CD4-positive, alpha-beta T cell (primary cell): ENCODE measurements around the gene STIP1. TPM values are rescaled to one million over a fixed set of nuclear protein-coding genes. Genes with fewer than 3 reads are reported as not detected.

Experiments used
- ATAC-seq: fragments of 200-7000 bp; cut with Tn5 transposase; one replicate; pipeline ENCODE4 v1.10.0; 2022; ENCODE audit warnings: mild to moderate bottlenecking; ENCODE audit not compliant: poor library complexity
- CTCF ChIA-PET: fragments of 350-600 bp; sonication (Branson Sonifier 250); formaldehyde crosslinking; loops from one replicate; lab custom pipeline; 2021; ENCODE audit warnings: antibody characterized with exemption, inconsistent platforms; lab: Charles Lee
- POLR2A ChIA-PET: fragments of 350-600 bp; sonication (Branson Sonifier 250); formaldehyde crosslinking; loops from one replicate; lab custom pipeline; 2021; ENCODE audit warnings: antibody characterized with exemption, inconsistent platforms; lab: Charles Lee
- DNase-seq, 14 experiments: peaks; one replicate each; pipeline ENCODE4 v3.0.0-alpha.2; 2013 to 2020; ENCODE audit warnings: mixed read lengths in 2 of 14
- H3K27ac ChIP-seq, 2 donors: one replicate each; pipeline versions ENCODE4 v1.5.1 to v1.7.0; 2013; ENCODE audit warnings: low read length in 2 of 2, low read depth in 1 of 2, mild to moderate bottlenecking in 1 of 2
- H3K27me3 ChIP-seq, 2 experiments: 1 replicate in 1 of 2; 2 replicates in 1 of 2; pipeline versions ENCODE4 v1.6.1 to v1.7.0; 2013; ENCODE audit warnings: low read length in 2 of 2, control low read depth in 1 of 2, mild to moderate bottlenecking in 1 of 2, moderate library complexity in 1 of 2; ENCODE audit not compliant: insufficient read depth in 2 of 2, control insufficient read depth in 1 of 2
- H3K36me3 ChIP-seq: one replicate; pipeline ENCODE4 v1.6.1; 2013; ENCODE audit warnings: low read length, control low read depth; ENCODE audit not compliant: insufficient read depth
- H3K4me1 ChIP-seq: one replicate; pipeline ENCODE4 v1.6.1; 2013; ENCODE audit warnings: low read length, control low read depth; ENCODE audit not compliant: insufficient read depth
- H3K4me3 ChIP-seq: one replicate; pipeline ENCODE4 v1.5.1; 2013; ENCODE audit warnings: mild to moderate bottlenecking, low read length, moderate library complexity
- H3K9me3 ChIP-seq, 2 experiments: 1 replicate in 1 of 2; 2 replicates in 1 of 2; pipeline versions ENCODE4 v1.6.1 to v1.7.0; 2013; ENCODE audit warnings: low read length in 2 of 2, mild to moderate bottlenecking in 2 of 2, control low read depth in 1 of 2, moderate library complexity in 1 of 2; ENCODE audit not compliant: control insufficient read depth in 1 of 2, insufficient read depth in 1 of 2
- H3K27ac Mint-ChIP-seq: one replicate; pipeline ENCODE4 v1.8.0; 2020; ENCODE audit warnings: mixed read lengths
- H3K27me3 Mint-ChIP-seq: one replicate; pipeline ENCODE4 v1.8.0; 2021; ENCODE audit warnings: mixed read lengths
- H3K36me3 Mint-ChIP-seq: one replicate; pipeline ENCODE4 v1.8.0; 2021; ENCODE audit warnings: low read depth, mixed read lengths
- H3K4me1 Mint-ChIP-seq: one replicate; pipeline ENCODE4 v1.8.0; 2021; ENCODE audit warnings: low read depth, mixed read lengths
- H3K4me3 Mint-ChIP-seq: one replicate; pipeline ENCODE4 v1.8.0; 2020; ENCODE audit warnings: mild to moderate bottlenecking, mixed read lengths
- H3K9me3 Mint-ChIP-seq: one replicate; pipeline ENCODE4 v1.8.0; 2020; ENCODE audit warnings: mixed read lengths
- CTCF ChIP-seq: fragments of 200-600 bp; IDR thresholded peaks from one replicate; pipeline ENCODE4 v1.8.0; 2022; ENCODE audit warnings: antibody characterized with exemption, mild to moderate bottlenecking
- intact Hi-C, 2 experiments: fragments of 100-400 bp; cut with DNase I in 1 of 2; cut with micrococcal nuclease in 1 of 2; formaldehyde crosslinking; loops; one replicate each; pipeline versions ENCODE4 v1.15.1 to v1.9.0; 2023 to 2025; cut with DNase I, micrococcal nuclease
- total RNA-seq, 174 experiments: library from RNA in 2 of 174; stranded (reverse) in 2 of 174; gene quantifications; one replicate each; pipeline ENCODE4 v1.2.3 and lab custom pipeline; 2021 to 2026

Gene STIP1
- total RNA-seq, 2 experiments from 2014 or later: 29.0 to 37.5 TPM

GRCh38 chr11:64224151-64224890 lies 38.4 kb downstream of the STIP1 start:
- Histone ChIP-seq H3K27ac (peak overlapping the region in 1 of 2 donors; percentile 77), H3K27me3 (no peaks in the 10 kb centered on the region), H3K9me3 (no peaks in the 10 kb centered on the region), H3K36me3 (peaks cover 40% of the 10 kb centered on the region), H3K4me1 (peaks cover 44% of the 10 kb centered on the region), H3K4me3 (no peak overlapping the region)
- CTCF ChIA-PET: interaction anchor here (0.8 to 1.2 kb wide), 3 partner anchors 12 to 28 kb away, joined by 3 to 5 read pairs (median 4); no protein-coding TSS in a partner anchor
- no peaks in the 10 kb centered on the region for H3K27me3 Mint-ChIP-seq
- H3K4me3 Mint-ChIP-seq: peak overlapping the region; percentile 97
- peaks cover 9% of the 10 kb centered on the region for H3K36me3 Mint-ChIP-seq
- intact Hi-C loops: loop anchor here in 1 of 2 experiments (2.0 kb wide), 1 partner anchor 18 kb away; the partner anchor contains the start of gene FERMT3
- POLR2A ChIA-PET: interaction anchor here (1.0 to 6.3 kb wide), 6 partner anchors 11 to 93 kb away, joined by 3 to 116 read pairs (median 6); partner anchors contain the start of genes FERMT3, PPP1R14B and TRMT112
- DNase-seq (no peak), ATAC-seq (no peak)
- H3K27ac Mint-ChIP-seq: no peak overlapping the region
- no peak for TF ChIP-seq CTCF
- H3K4me1 Mint-ChIP-seq: peaks cover 27% of the 10 kb centered on the region
- no peaks in the 10 kb centered on the region for H3K9me3 Mint-ChIP-seq

- H3K27me3 Mint-ChIP-seq: no peaks in the 10 kb centered on the region
- CTCF ChIA-PET: interaction anchor here (0.8 to 3.4 kb wide), 5 partner anchors 10 to 80 kb away, joined by 3 to 15 read pairs (median 5); partner anchors contain the start of genes ESRRA and STIP1
- peaks cover 9% of the 10 kb centered on the region for H3K36me3 Mint-ChIP-seq
- POLR2A ChIA-PET: interaction anchor here (1.4 to 6.3 kb wide), 7 partner anchors 16 to 60 kb away, joined by 6 to 116 read pairs (median 22); partner anchors contain the start of genes BAD, FERMT3, FKBP2 and PPP1R14B
- no peak for ATAC-seq
- no peak for TF ChIP-seq CTCF
- intact Hi-C loops: loop anchor here in 1 of 2 experiments (2.0 kb wide), 1 partner anchor 18 kb away; the partner anchor contains the start of gene FERMT3
- peak overlapping the region; percentile 87 for H3K27ac Mint-ChIP-seq
- H3K9me3 Mint-ChIP-seq: no peaks in the 10 kb centered on the region
- peaks cover 32% of the 10 kb centered on the region for H3K36me3 ChIP-seq
- peak overlapping the region; percentile 99 for H3K4me3 ChIP-seq
- H3K9me3 ChIP-seq: no peaks in the 10 kb centered on the region
- H3K4me1 ChIP-seq: peaks cover 51% of the 10 kb centered on the region
- H3K27ac ChIP-seq: peak overlapping the region; percentile 77
- peaks cover 34% of the 10 kb centered on the region for H3K4me1 Mint-ChIP-seq
- peak overlapping the region; percentile 97 for H3K4me3 Mint-ChIP-seq
- H3K27me3 ChIP-seq: no peaks in the 10 kb centered on the region
- DNase-seq: peak in 2 of 14 experiments; percentile 7 to 35
These were observed 39.1 kb downstream of the STIP1 start for GRCh38 chr11:64224891-64225607.
